B cell (primary cell): Measurements from ENCODE around the gene ZNF808.
"Not testable (repeated sequence)": the region's sequence is repeated elsewhere in the genome, so short reads cannot be mapped to it uniquely, and the experiment has no call there.

Experiments
- CTCF ChIP-seq: fragments of 200-600 bp; IDR thresholded peaks from one replicate; pipeline ENCODE4 v1.8.0; 2022; ENCODE audit warnings: antibody characterized with exemption, mild to moderate bottlenecking
- EZH2 ChIP-seq: IDR thresholded peaks from 2 replicates; pipeline ENCODE4 v1.6.1; 2012; ENCODE audit warnings: borderline replicate concordance, low read depth, mild to moderate bottlenecking, moderate library complexity, low read length; ENCODE audit not compliant: insufficient read depth, poor library complexity, severe bottlenecking

GRCh38 chr19:52535385-52535770 lies 7.9 kb downstream of the ZNF808 start:
- TF ChIP-seq CTCF, EZH2: not testable (repeated sequence)
